HK-2 (cell line): ENCODE measurements around the gene ADK.
"Not testable (repeated sequence)": the region's sequence is repeated elsewhere in the genome, so short reads cannot be mapped to it uniquely, and the experiment has no call there.

ENCODE experiments used
- DNase-seq: peaks from one replicate; pipeline ENCODE4 v3.0.0-alpha.2; 2018; ENCODE audit not compliant: unreplicated experiment

ADK gene

GRCh38 chr10:74150990-74151878 lies at the start of gene ADK:
TSS of gene ADK (plus strand) at chr10:74151221. CDS start at chr10:74151279, 58 bp downstream.
- peak; percentile 99 for DNase-seq

- no peak for DNase-seq
These were observed 47.3 kb upstream of the ADK start for GRCh38 chr10:74103560-74104258.

- no peak for DNase-seq
These were observed 46.5 kb upstream of the ADK start for GRCh38 chr10:74104480-74104879.

- DNase-seq = no peak
These were observed 46.0 kb upstream of the ADK start for GRCh38 chr10:74104996-74105395.

- no peak for DNase-seq
These were observed 43.6 kb upstream of the ADK start for GRCh38 chr10:74107391-74107790.

- DNase-seq = no peak
These were observed 41.6 kb upstream of the ADK start for GRCh38 chr10:74109452-74109851.

- DNase-seq = no peak
These were observed 40.9 kb upstream of the ADK start for GRCh38 chr10:74110120-74110519.

GRCh38 chr10:74111799-74112198 lies 39.2 kb upstream of the ADK start:
- DNase-seq = no peak

GRCh38 chr10:74113546-74113945 lies 37.5 kb upstream of the ADK start:
- no peak for DNase-seq

- no peak for DNase-seq
These were observed 37.0 kb upstream of the ADK start for GRCh38 chr10:74114041-74114448.

GRCh38 chr10:74117738-74118137 lies 33.3 kb upstream of the ADK start:
- DNase-seq = no peak

- no peak for DNase-seq
These were observed 32.2 kb upstream of the ADK start for GRCh38 chr10:74118804-74119203.

- DNase-seq = no peak
These were observed 30.1 kb upstream of the ADK start for GRCh38 chr10:74120911-74121310.

- no peak for DNase-seq
These were observed 29.7 kb upstream of the ADK start for GRCh38 chr10:74121368-74121767.

- no peak for DNase-seq
These were observed 29.0 kb upstream of the ADK start for GRCh38 chr10:74122060-74122459.

- DNase-seq = no peak
These were observed 27.9 kb upstream of the ADK start for GRCh38 chr10:74123081-74123480.

GRCh38 chr10:74133923-74134820 lies 16.8 kb upstream of the ADK start:
- no peak for DNase-seq

- DNase-seq = no peak
These were observed 15.6 kb upstream of the ADK start for GRCh38 chr10:74135452-74135851.

- no peak for DNase-seq
These were observed 13.0 kb upstream of the ADK start for GRCh38 chr10:74137992-74138391.

- DNase-seq = not testable (repeated sequence)
These were observed 12.4 kb upstream of the ADK start for GRCh38 chr10:74138596-74138995.

- DNase-seq = no peak
These were observed 11.0 kb upstream of the ADK start for GRCh38 chr10:74139981-74140380.

- DNase-seq = no peak
These were observed 10.5 kb upstream of the ADK start for GRCh38 chr10:74140553-74140952.
